RPMI7951 (cell line): ENCODE data around the gene TREM1. TPM values are rescaled to one million over a fixed set of nuclear protein-coding genes. Genes with fewer than 3 reads are reported as not detected.

Source experiments
- total RNA-seq: library from RNA; depleted of rRNA; stranded (reverse); fragments of >200 nt; shearing (Covaris generic); gene quantifications from 2 replicates; pipeline ENCODE4 v1.2.3, GENCODE V29; 2014; rRNA removed

The TREM1 gene
- total RNA-seq, 1 experiment from 2014 or later = not detected

Other genes with a start within 250 kb of the TREM1 start
- gene UNC5CL, start 247.5 kb downstream of the TREM1 start, total RNA-seq = 0.10 and 0.12 TPM in 2 replicates
- gene TSPO2, start 244.2 kb downstream of the TREM1 start, total RNA-seq = not detected in 2 replicates
- not detected in 2 replicates for gene APOBEC2, start 233.5 kb downstream of the TREM1 start, total RNA-seq
- 26.1 and 28.0 TPM in 2 replicates for gene OARD1, start 214.3 kb downstream of the TREM1 start, total RNA-seq
- 7.8 and 8.9 TPM in 2 replicates for gene NFYA, start 213.7 kb downstream of the TREM1 start, total RNA-seq
- not detected in 2 replicates for gene TREML1, start 132.3 kb downstream of the TREM1 start, total RNA-seq
- gene TREM2, start 123.6 kb downstream of the TREM1 start, total RNA-seq = 0.39 TPM in 1 of 2 replicates, not detected in the other
- not detected in 2 replicates for gene TREML2, start 85.5 kb downstream of the TREM1 start, total RNA-seq
- not detected in 2 replicates for gene TREML4, start 58.3 kb downstream of the TREM1 start, total RNA-seq
- not detected in 2 replicates for gene NCR2, start 48.9 kb upstream of the TREM1 start, total RNA-seq